Umbilical cord (tissue), 2 donors: ENCODE data around the gene KRTAP10-9. TPM values are rescaled to one million over a fixed set of nuclear protein-coding genes. Genes with fewer than 3 reads are reported as not detected.
"Not testable (repeated sequence)": the region's sequence is repeated elsewhere in the genome, so short reads cannot be mapped to it uniquely, and the experiment has no call there.

Source experiments
- DNase-seq: peaks from one replicate; pipeline ENCODE4 v3.0.0-alpha.2; 2015; ENCODE audit warnings: low spot score
- total RNA-seq: library from RNA; depleted of rRNA; stranded (reverse); fragments of >200 nt; gene quantifications from one replicate; pipeline ENCODE4 v1.2.3, GENCODE V29; 2014; ENCODE audit warnings: low replicate concordance; ENCODE audit not compliant: insufficient read depth

The KRTAP10-9 gene
- total RNA-seq, 1 donor from 2014 or later, result not detected

DNA sequence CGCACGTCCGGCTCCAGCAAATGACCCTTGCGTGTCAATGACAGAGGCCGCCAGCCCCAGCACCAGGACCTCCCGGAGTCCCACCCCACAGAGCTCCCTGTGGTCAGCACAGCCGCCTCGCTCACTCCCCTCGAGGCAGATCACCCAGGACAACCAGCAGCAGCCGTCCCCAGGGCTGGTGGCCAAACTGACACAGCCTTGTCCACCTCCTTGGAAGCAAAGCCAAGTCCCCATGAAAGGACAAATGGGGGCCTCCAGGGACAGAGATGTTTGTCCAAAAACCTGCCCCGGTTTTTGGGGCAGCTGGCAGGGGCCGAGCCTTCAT lies 12.4 kb downstream of the KRTAP10-9 start:
- DNase-seq, result no peak

GRCh38 chr21:44640761-44641160 lies 13.9 kb downstream of the KRTAP10-9 start:
- no peak for DNase-seq

- DNase-seq, result no peak
Observed at GRCh38 chr21:44643741-44644310, 16.9 kb downstream of the KRTAP10-9 start.

- no peak for DNase-seq
Observed at GRCh38 chr21:44644878-44645277, 18.0 kb downstream of the KRTAP10-9 start.

DNA sequence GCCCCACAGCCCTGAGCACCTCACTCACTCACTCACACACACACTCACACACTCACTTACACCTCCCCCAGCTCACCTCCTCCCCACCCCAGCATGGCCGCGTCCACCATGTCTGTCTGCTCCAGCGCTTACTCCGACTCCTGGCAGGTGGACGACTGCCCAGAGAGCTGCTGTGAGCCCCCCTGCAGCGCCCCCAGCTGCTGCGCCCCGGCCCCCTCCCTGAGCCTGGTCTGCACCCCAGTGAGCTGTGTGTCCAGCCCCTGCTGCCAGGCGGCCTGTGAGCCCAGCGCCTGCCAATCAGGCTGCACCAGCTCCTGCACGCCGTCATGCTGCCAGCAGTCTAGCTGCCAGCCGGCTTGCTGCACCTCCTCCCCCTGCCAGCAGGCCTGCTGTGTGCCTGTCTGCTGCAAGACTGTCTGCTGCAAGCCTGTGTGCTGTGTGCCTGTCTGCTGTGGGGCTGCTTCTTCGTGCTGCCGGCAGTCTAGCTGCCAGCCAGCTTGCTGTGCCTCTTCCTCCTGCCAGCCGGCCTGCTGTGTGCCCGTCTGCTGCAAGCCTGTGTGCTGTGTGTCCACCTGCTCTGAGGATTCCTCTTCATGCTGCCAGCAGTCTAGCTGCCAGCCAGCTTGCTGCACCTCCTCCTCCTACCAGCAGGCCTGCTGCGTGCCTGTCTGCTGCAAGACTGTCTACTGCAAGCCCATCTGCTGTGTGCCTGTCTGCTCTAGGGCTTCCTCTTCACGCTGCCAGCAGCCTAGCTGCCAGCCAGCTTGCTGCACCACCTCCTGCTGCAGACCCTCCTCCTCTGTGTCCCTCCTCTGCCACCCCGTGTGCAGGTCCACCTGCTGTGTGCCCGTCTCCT lies 19.7 kb downstream of the KRTAP10-9 start, which contains the start of gene KRTAP10-11:
TSS of gene KRTAP10-11 (plus strand) at position 49 of the 856 bp plus-strand sequence. CDS start at position 94, 45 bp downstream.
- not testable (repeated sequence) for DNase-seq

GRCh38 chr21:44647222-44647552 lies 20.3 kb downstream of the KRTAP10-9 start:
- no peak for DNase-seq

- DNase-seq, result no peak
Observed at GRCh38 chr21:44648557-44649311, 21.8 kb downstream of the KRTAP10-9 start.

- DNase-seq, result no peak
Observed at GRCh38 chr21:44649521-44650100, 22.7 kb downstream of the KRTAP10-9 start.

GRCh38 chr21:44650265-44650972 lies 23.5 kb downstream of the KRTAP10-9 start:
- no peak for DNase-seq

GRCh38 chr21:44650973-44651675 lies 24.2 kb downstream of the KRTAP10-9 start:
- no peak for DNase-seq

DNA sequence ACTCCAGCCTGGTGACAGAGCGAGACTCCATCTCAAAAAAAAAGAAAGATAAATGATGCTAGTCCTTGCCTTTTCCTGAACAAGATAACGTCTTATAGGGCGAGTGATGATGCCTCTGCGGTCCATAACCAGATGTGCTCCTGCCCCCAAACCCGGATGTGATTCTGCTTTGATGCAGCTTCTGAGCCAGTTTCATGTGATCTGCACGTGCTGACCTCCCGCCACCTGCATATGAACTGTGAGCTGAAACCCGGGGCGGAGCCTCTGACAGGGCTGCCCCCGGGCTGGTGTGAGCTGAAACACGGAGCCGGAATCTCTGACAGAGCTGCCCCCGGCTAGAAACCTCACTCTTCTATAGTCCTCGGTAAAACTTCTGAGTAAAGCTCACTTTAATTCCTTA lies 26.2 kb downstream of the KRTAP10-9 start:
- DNase-seq, result no peak

DNA sequence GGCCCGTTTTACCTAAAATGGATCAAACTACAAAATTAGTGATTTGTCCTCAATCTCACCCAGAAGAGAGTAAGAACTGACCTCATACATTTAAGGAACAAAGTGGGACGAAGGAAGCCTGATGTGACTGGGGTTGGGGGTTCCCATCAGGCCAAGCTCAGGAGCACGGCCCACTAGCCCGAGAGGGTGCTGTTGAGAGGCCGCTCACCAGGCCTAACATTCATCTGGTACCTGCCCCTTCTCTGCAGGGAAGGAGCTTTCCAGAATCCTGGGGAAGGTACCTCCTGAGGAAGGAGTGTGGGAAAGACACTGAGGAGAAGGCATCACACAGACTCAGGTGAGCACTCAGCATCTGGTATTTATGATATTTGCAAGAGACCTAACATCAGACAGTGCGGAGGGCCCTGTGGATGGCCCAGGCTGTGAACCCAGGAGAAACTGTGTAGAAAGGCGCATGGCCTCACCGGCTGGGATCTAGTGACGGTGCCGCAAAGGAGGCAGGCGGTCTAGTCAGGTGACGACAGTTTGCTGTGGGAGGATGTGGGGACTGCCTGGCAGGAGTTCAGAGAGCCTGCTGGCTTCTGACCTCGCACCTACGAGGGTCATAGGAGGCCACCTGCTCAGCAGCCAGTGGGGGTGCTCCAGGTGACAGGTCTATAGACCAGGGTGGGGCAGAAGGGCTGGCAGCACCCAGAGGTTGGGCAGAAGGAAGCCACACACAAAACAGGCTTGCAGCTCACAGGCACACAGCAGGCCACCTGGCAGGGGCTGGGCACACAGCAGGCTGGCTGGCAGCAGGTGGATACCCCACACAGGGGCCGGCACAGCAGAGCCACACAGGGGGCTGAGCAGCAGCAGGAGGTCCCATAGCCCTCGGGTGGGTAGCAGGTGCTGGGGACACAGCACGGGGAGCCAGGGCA lies 27.0 kb downstream of the KRTAP10-9 start:
- no peak for DNase-seq

DNA sequence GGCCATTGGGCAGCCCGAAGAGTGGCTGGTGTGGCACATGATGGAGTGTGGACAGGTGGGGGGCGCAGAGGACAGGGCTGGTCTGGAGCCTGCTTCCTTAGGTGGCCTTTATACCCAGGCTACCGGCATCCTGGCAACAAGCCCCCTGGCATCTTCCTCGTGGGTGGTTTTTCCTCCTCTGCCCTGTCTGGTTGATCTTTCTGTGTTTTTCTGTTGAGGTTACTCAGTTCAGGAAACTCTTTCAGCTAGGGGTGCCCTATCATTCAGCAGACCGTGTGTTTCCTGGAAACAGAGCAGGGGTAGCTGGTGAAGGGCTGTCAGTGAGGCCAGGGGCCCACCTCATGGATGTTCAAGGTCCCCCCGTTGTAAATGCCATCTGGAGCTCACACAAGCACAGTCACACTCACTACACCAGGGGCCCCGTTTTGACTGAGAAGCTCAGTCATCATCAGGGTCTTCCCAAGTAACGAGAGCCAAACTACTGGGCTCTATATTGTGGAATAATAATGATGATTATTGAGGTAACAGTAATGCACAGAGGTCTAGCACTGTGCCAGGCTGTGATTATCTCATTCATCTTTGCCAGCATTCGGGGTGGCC lies 27.8 kb downstream of the KRTAP10-9 start, which contains the start of gene KRTAP12-4:
TSS of gene KRTAP12-4 (minus strand) at position 84 of the 600 bp plus-strand sequence. CDS start at position 39, 45 bp downstream.
- DNase-seq, result no peak

DNA sequence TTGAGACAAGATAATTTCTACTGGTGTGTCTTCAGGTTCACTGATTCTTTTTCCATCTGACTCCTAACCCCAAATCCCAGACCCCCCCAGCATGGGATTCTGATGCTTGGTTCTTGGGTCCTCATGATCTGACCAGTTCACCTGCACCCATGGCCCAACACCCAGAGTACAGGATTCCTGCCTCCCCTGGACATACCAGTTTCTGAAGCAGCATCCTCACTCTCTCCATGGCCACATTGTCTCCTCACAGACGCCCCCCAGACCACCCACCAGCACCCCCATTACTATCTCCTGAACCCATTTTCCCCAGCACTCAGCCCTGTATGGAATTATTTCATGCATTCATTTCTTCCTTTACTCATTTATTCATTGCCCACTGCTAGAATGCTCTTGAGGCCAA lies 30.0 kb downstream of the KRTAP10-9 start:
- DNase-seq, result no peak

DNA sequence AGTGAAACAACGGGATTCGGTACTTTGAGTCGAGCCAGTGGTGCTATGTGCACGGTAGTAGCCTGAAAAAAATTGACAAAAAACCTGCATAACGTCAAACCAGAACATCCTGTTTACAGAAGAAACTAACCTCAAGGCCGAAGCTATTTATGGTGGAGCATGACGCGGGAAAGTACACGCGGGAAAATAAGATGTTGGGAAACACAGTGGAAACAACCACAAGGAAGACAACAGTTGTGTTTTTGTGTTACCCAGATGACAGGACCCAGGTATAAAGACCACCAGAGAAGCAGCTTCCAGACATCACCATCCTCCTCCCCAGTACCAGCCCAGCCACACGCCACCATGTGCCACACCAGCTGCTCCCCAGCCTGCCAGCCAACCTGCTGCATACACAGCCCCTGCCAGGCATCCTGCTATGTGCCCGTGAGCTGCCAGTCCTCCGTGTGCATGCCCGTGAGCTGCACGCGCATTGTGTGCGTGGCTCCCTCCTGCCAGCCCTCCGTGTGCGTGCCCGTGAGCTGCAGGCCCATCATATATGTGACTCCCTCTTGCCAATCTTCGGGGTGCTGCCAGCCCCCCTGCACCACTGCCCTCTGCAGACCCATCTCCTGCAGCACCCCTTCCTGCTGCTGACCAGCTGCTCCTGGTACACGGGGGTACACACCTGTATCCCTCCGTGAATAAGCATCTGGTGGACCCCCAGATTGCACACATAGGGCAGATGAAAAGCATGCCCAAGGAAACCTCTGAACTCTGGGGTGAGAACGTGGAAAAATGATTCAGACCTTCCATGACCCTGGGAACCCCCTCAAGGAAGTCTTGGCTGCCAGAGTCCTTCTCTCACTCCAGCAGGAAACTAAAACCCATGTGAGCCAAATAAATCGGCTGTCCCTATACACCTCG lies 31.0 kb downstream of the KRTAP10-9 start, which contains the start of gene KRTAP12-3:
TSS of gene KRTAP12-3 (plus strand) at position 298 of the 906 bp plus-strand sequence. CDS start at position 346, 48 bp downstream.
- DNase-seq, result no peak

- DNase-seq, result no peak
Observed at GRCh38 chr21:44658541-44658910, 31.6 kb downstream of the KRTAP10-9 start.

DNA sequence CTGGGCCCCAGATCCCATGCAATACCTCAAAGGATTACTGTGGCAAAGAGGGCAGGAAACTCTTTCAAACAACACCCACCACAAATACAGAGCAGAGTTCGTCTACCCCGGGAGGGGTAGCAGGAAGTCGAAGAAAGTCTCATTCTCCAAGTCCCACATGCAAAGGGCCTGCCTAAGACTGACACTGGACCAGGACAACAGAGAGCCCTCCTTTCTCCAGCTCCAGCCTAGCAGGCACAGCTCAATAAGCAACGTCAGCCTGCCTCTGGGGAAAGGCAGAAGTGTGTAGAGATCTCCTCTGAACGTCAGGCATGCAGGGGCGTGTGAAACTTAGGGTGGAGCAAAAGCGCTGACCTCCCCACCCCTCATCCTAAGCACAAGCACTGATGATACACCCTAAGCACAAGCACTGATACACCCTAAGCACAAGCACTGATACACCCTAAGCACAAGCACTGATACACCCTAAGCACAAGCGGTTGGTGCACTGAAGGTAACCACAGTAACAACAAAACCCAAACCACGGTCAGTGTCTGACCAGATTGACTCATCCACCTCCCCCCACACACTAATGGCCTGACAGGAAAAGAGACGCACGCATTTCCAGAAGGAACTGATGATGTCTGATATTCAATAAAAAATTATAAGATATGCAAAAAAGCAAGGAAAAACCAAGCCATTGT lies 32.2 kb downstream of the KRTAP10-9 start:
- no peak for DNase-seq
